Fibroblast of villous mesenchyme (primary cell): Measurements from ENCODE around the gene RIT1. TPM values are rescaled to one million over a fixed set of nuclear protein-coding genes. Genes with fewer than 3 reads are reported as not detected.
"Not testable (repeated sequence)": the region's sequence is repeated elsewhere in the genome, so short reads cannot be mapped to it uniquely, and the experiment has no call there.

ENCODE experiments used
- DNase-seq: peaks from one replicate; pipeline ENCODE4 v3.0.0-alpha.2; 2010; ENCODE audit warnings: low read depth
- H3K4me3 ChIP-seq: 2 replicates; pipeline ENCODE4 v1.5.1; 2011; ENCODE audit warnings: low read depth, mild to moderate bottlenecking, low read length
- CTCF ChIP-seq: IDR thresholded peaks from 2 replicates; pipeline ENCODE4 v1.5.1; 2012; ENCODE audit warnings: low read depth, mild to moderate bottlenecking, low read length; ENCODE audit not compliant: insufficient read depth
- total RNA-seq: library from RNA; depleted of rRNA; stranded (reverse); fragments of >200 nt; gene quantifications from 2 replicates; pipeline ENCODE4 v1.2.3, GENCODE V29; 2012

RIT1 gene
- total RNA-seq, 1 donor: 54.8 TPM

DNA sequence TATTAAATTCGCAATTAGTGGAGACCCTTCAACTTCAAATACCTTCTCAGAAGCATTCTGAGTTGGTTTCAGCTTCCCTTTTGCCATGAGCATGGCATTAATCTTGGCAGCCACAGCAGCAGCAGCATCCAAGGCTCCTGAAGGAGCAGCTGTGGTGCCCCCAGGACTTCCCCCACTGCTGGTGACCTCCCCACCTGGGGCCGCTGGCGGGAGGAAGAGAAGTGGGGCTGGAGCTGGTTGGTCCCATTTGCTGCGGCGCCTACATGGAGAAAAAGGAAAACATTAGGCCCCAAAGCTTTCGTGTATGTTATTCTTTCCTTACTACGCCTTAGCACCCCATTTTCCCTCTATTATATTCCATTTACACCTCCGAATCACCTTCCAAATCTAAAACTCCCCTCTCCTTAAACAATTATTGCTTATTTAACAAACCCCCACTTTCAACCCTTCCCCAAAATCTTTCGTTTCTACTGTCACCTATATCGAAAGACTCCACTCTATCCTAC lies 22.5 kb upstream of the RIT1 start:
- no peak for TF ChIP-seq CTCF
- peak overlapping the region; percentile 93 for H3K4me3 ChIP-seq
- peak; percentile 14 for DNase-seq

DNA sequence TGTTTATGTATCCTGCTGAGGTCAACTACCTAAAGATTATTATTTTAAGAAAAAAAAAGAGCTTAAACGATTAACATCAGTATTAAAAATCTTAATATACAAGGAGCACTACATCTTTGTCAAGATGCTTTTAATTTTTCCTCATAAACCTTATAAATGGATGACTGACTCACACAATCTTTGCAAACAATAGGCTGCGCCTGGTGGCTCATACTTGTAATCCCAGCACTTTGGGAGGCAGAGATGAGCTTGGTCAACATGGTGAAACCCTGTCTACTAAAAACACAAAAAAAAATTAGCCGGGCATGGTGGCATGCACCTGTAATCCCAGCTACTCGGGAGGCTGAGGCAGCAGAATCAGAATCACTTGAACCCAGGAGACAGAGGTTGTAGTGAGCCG lies 21.3 kb upstream of the RIT1 start:
- peak overlapping the region; percentile 93 for H3K4me3 ChIP-seq
- no peak for TF ChIP-seq CTCF
- no peak for DNase-seq

DNA sequence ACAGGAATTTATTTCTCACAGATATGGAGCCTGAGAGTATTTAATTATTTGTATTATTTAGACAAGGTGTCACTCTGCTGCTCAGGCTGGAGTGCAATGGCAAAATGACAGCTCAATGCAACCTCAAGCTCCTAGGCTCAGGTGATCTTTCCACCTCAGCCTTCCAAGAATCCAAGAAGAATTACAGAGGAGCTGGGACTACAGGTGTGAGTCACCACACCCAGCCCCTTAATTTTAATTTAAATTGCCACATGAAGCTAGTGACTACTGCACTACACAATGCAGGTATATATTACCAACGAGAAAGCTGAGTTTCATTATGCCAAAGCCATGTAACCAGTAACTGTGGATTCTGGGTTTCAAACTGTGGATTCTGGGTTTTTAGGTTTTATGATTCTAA lies 20.9 kb upstream of the RIT1 start:
- no peak for DNase-seq
- TF ChIP-seq CTCF: no peak
- peak overlapping the region; percentile 35 for H3K4me3 ChIP-seq

- peak overlapping the region; percentile 35 for H3K4me3 ChIP-seq
- no peak for TF ChIP-seq CTCF
- peak; percentile 7 for DNase-seq
These were observed 20.3 kb upstream of the RIT1 start for GRCh38 chr1:155931332-155932038.

DNA sequence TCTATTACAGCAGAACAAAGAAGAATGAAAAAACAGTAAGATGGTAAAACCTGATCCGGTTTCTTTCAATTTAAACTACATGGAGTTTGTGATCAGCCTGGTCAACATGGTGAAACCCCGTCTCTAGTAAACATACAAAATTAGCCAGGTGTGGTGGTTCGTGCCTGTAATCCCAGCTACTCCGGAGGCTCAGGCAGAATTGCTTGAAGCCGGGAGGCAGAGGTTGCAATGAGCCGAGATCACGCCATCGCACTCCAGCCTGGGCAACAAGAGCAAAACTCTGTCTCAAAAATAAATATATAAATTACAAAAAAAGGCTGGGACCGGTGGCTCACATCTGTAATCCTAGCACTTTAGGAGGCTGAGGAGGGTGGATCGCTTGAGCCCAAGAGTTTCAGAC lies 19.6 kb upstream of the RIT1 start:
- H3K4me3 ChIP-seq: peak overlapping the region; percentile 35
- DNase-seq: not testable (repeated sequence)

DNA sequence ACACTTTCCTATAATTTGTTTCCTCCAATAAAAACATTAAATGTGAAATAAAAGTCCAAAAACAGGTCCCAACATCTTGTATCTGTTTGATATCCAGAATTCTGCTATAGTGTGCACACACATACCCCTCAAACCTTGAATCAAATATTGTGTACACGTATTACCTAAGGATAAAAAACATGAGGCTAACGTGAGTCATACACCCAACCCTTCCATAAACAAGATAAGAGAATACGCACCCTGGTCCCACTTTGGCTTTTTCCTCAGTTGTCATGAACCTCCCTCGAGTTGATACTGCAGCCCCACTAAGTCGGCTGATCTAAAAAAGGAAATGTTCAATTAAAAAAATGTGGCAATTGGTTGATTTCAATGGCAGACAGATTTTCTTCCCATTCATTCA lies 17.9 kb upstream of the RIT1 start:
- TF ChIP-seq CTCF: no peak
- peak; percentile 46 for DNase-seq
- H3K4me3 ChIP-seq: no peak overlapping the region

DNA sequence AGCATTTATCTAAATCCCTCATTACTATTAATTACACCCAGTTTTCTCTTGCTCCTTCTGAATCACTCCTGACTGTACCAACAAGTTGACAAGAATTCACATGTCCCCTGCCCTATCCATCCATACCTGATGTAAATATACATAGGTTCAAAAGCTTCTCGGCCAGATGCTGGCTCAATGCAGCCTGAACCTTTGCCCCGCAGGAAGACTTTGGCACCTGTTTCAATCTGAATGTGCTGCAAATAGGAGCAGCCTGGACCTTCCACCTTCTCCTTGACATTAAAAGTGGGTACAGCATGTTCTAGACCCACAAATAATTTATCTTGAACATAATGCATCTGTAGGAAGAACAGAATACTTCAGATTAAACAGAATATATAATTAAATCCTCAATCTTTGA lies 14.4 kb upstream of the RIT1 start:
- DNase-seq: no peak
- TF ChIP-seq CTCF: no peak
- H3K4me3 ChIP-seq: no peak overlapping the region
